Natural killer cell (primary cell): ENCODE data around the gene CHD3. TPM values are rescaled to one million over a fixed set of nuclear protein-coding genes. Genes with fewer than 3 reads are reported as not detected.

Experiments used
- ATAC-seq, 3 donors: fragments of 150-1000 bp in 2 of 3; fragments of 200-7000 bp in 1 of 3; cut with Tn5 transposase; 1 replicate in 1 of 3; 2 replicates in 2 of 3; pipeline ENCODE4 v1.10.0; 2021; ENCODE audit warnings: mild to moderate bottlenecking in 2 of 3, moderate library complexity in 2 of 3
- DNase-seq, 2 donors: peaks; one replicate each; pipeline versions ENCODE4 v3.0.0 to v3.0.0-alpha.2; 2013 to 2021; ENCODE audit warnings: mixed read lengths in 1 of 2
- H3K27ac ChIP-seq: one replicate; pipeline ENCODE4 v1.5.1; 2013; ENCODE audit warnings: mild to moderate bottlenecking, low read length
- H3K27me3 ChIP-seq: one replicate; pipeline ENCODE4 v1.6.1; 2013; ENCODE audit warnings: low read length; ENCODE audit not compliant: control insufficient read depth, insufficient read depth
- H3K36me3 ChIP-seq: one replicate; pipeline ENCODE4 v1.6.1; 2013; ENCODE audit warnings: low read length; ENCODE audit not compliant: control insufficient read depth, insufficient read depth
- H3K4me1 ChIP-seq: one replicate; pipeline ENCODE4 v1.6.1; 2013; ENCODE audit warnings: low read length; ENCODE audit not compliant: control insufficient read depth, insufficient read depth
- H3K4me3 ChIP-seq: one replicate; pipeline ENCODE4 v1.5.1; 2013; ENCODE audit warnings: low read length
- H3K9me3 ChIP-seq: one replicate; pipeline ENCODE4 v1.6.1; 2013; ENCODE audit warnings: low read length; ENCODE audit not compliant: control insufficient read depth, insufficient read depth
- H3K27ac Mint-ChIP-seq, 2 donors: one replicate each; pipeline ENCODE4 v1.8.0; 2022; ENCODE audit warnings: mild to moderate bottlenecking in 2 of 2, mixed read lengths in 2 of 2, moderate library complexity in 1 of 2
- H3K27me3 Mint-ChIP-seq, 2 donors: one replicate each; pipeline ENCODE4 v1.8.0; 2022; ENCODE audit warnings: low read depth in 2 of 2, mixed read lengths in 2 of 2
- H3K36me3 Mint-ChIP-seq: one replicate; pipeline ENCODE4 v1.8.0; 2022; ENCODE audit warnings: mixed read lengths
- H3K4me1 Mint-ChIP-seq, 2 donors: one replicate each; pipeline ENCODE4 v1.8.0; 2022; ENCODE audit warnings: mixed read lengths in 2 of 2
- H3K4me3 Mint-ChIP-seq: one replicate; pipeline ENCODE4 v1.8.0; 2022; ENCODE audit warnings: mild to moderate bottlenecking, moderate library complexity, mixed read lengths
- H3K9me3 Mint-ChIP-seq, 2 donors: one replicate each; pipeline ENCODE4 v1.8.0; 2022; ENCODE audit warnings: mixed read lengths in 2 of 2
- CTCF ChIP-seq: fragments of 200-600 bp; IDR thresholded peaks from one replicate; pipeline ENCODE4 v1.8.0; 2022; ENCODE audit warnings: antibody characterized with exemption
- WGBS: methylation state at CpG from one replicate; pipeline ENCODE4 v1.1.7; 2013; ENCODE audit warnings: missing lambda C conversion rate; ENCODE audit not compliant: insufficient coverage; 5-methylcytosine and 5-hydroxymethylcytosine counted together
- intact Hi-C: fragments of 100-400 bp; cut with micrococcal nuclease; formaldehyde crosslinking; loops from one replicate; pipeline ENCODE4 v1.14.2; 2022
- total RNA-seq, 4 donors: library from RNA; stranded (reverse); fragments of 120-200 nt in 1 of 4; gene quantifications; one replicate each; pipeline versions ENCODE4 v1.2.3 to v1.2.4, GENCODE V29; 2013 to 2022

The CHD3 gene
- total RNA-seq, 3 donors from 2014 or later (not counting 1 experiment from before 2014, with no cell fraction given): 215 to 275 (median 218) TPM

GRCh38 chr17:7915179-7915610 lies 26.6 kb downstream of the CHD3 start:
- H3K27ac ChIP-seq: peak overlapping the region; percentile 70
- peaks cover 23% of the 10 kb centered on the region for H3K4me1 ChIP-seq
- no peak for DNase-seq
- peaks cover 15% of the 10 kb centered on the region for H3K36me3 ChIP-seq
- H3K4me3 ChIP-seq: peak overlapping the region; percentile 51
- H3K9me3 ChIP-seq: no peaks in the 10 kb centered on the region
- intact Hi-C loops: loop anchor here (1.0 kb wide), 1 partner anchor 204 kb away; no protein-coding TSS in a partner anchor
- peak overlapping the region; percentile 81 to 92 for H3K27ac Mint-ChIP-seq
- H3K4me1 Mint-ChIP-seq: peaks cover 26 to 30% of the 10 kb centered on the region in 2 donors
- H3K36me3 Mint-ChIP-seq: no peaks in the 10 kb centered on the region
- no peak for TF ChIP-seq CTCF
- no peaks in the 10 kb centered on the region for H3K27me3 ChIP-seq
- H3K4me3 Mint-ChIP-seq: peak overlapping the region; percentile 94
- ATAC-seq: peak; percentile 40 to 50 (median 43)
- 4% methylated on average over 15 of the region's 15 CpGs for WGBS
- no peaks in the 10 kb centered on the region for H3K27me3 Mint-ChIP-seq
- H3K9me3 Mint-ChIP-seq: no peaks in the 10 kb centered on the region

GRCh38 chr17:7915611-7916384 lies 27.2 kb downstream of the CHD3 start, which contains the start of gene RNF227:
TSS of gene RNF227 (minus strand) at chr17:7916289. CDS start at chr17:7916195, 94 bp downstream.
- H3K27me3 ChIP-seq: no peaks in the 10 kb centered on the region
- Mint-ChIP-seq H3K4me3 (peak within 1 kb of the TSS; percentile 94), H3K4me1 (peaks cover 26 to 30% of the 10 kb centered on the region in 2 donors), H3K36me3 (no peaks in the 10 kb centered on the region), H3K9me3 (no peaks in the 10 kb centered on the region), H3K27me3 (no peaks in the 10 kb centered on the region), H3K27ac (peak within 1 kb of the TSS; percentile 81 to 92)
- intact Hi-C loops: loop anchor here (1.0 kb wide), 1 partner anchor 204 kb away; no protein-coding TSS in a partner anchor
- H3K36me3 ChIP-seq: peaks cover 11% of the 10 kb centered on the region
- peak; percentile 81 to 90 (median 86) for ATAC-seq
- peak; percentile 82 to 92 for DNase-seq
- TF ChIP-seq CTCF: no peak
- no peaks in the 10 kb centered on the region for H3K9me3 ChIP-seq
- WGBS: under 1% methylated on average over 100 of the region's 100 CpGs
- H3K27ac ChIP-seq: peak within 1 kb of the TSS; percentile 84
- H3K4me1 ChIP-seq: peaks cover 23% of the 10 kb centered on the region
- H3K4me3 ChIP-seq: peak within 1 kb of the TSS; percentile 51

- intact Hi-C loops: no loop called here
- no peaks in the 10 kb centered on the region for H3K9me3 ChIP-seq
- no peaks in the 10 kb centered on the region for H3K27me3 Mint-ChIP-seq
- H3K27me3 ChIP-seq: no peaks in the 10 kb centered on the region
- H3K4me1 Mint-ChIP-seq: peaks cover 26 to 30% of the 10 kb centered on the region in 2 donors
- ATAC-seq (no peak), DNase-seq (no peak)
- TF ChIP-seq CTCF: no peak
- WGBS: 63% methylated on average over 15 of the region's 15 CpGs
- H3K9me3 Mint-ChIP-seq: no peaks in the 10 kb centered on the region
- H3K27ac Mint-ChIP-seq: peak overlapping the region; percentile 81 to 92
- peaks cover 23% of the 10 kb centered on the region for H3K4me1 ChIP-seq
- no peaks in the 10 kb centered on the region for H3K36me3 Mint-ChIP-seq
- peaks cover 6% of the 10 kb centered on the region for H3K36me3 ChIP-seq
- peak overlapping the region; percentile 50 for H3K4me3 ChIP-seq
- H3K4me3 Mint-ChIP-seq: peak overlapping the region; percentile 94
- H3K27ac ChIP-seq: peak overlapping the region; percentile 84
Measured at GRCh38 chr17:7916385-7916682, 27.7 kb downstream of the CHD3 start.
